HEK293 (cell line): ENCODE measurements around the gene SWT1.

Experiments used
- CTCF ChIA-PET: fragments of 350-600 bp; formaldehyde crosslinking; extraction: SDS; loops from one replicate; lab custom pipeline; 2021; ENCODE audit warnings: antibody characterized with exemption; lab: Yijun Ruan, JAX
- POLR2A ChIA-PET: fragments of 300-600 bp; formaldehyde crosslinking; extraction: SDS; loops from one replicate; lab custom pipeline; 2020; ENCODE audit warnings: antibody characterized with exemption, inconsistent platforms; lab: Yijun Ruan, JAX
- H3K27ac ChIP-seq: fragments of 200-500 bp; sonication (Bioruptor generic); 2 replicates; pipeline ENCODE4 v1.5.1; 2014; ENCODE audit warnings: low read depth, low read length, control low read depth, inconsistent platforms; ENCODE audit errors: extremely low read depth
- H3K36me3 ChIP-seq, 2 experiments: fragments of 200-500 bp in 1 of 2; sonication (Bioruptor generic) in 1 of 2; 1 replicate in 1 of 2; 2 replicates in 1 of 2; pipeline ENCODE4 v1.5.1; 2014 to 2017; ENCODE audit warnings: inconsistent platforms in 2 of 2, low read length in 2 of 2; ENCODE audit not compliant: control insufficient read depth in 2 of 2, insufficient read depth in 1 of 2
- H3K4me1 ChIP-seq: fragments of 200-500 bp; sonication (Bioruptor generic); 2 replicates; pipeline ENCODE4 v1.5.1; 2014; ENCODE audit warnings: mild to moderate bottlenecking, low read length, inconsistent platforms; ENCODE audit not compliant: control insufficient read depth, insufficient read depth
- H3K4me3 ChIP-seq: 2 replicates; pipeline ENCODE4 v1.5.1; 2011; ENCODE audit warnings: low read depth, mild to moderate bottlenecking, control low read depth, low read length, moderate library complexity
- H3K9me3 ChIP-seq: fragments of 200-500 bp; sonication (Bioruptor generic); 2 replicates; pipeline ENCODE4 v1.5.1; 2014; ENCODE audit warnings: low read depth, low read length, inconsistent platforms; ENCODE audit not compliant: control insufficient read depth, insufficient read depth
- ATF2 ChIP-seq: fragments of 450-650 bp; formaldehyde crosslinking; IDR thresholded peaks from 2 replicates; pipeline ENCODE4 v1.5.1; 2016; ENCODE audit warnings: missing biosample characterization, missing genetic modification characterization, low read depth
- PATZ1 ChIP-seq: fragments of 450-650 bp; formaldehyde crosslinking; IDR thresholded peaks from 2 replicates; pipeline ENCODE4 v1.5.1; 2016; ENCODE audit warnings: missing biosample characterization, missing genetic modification characterization
- PRDM1 ChIP-seq: fragments of 450-650 bp; formaldehyde crosslinking; IDR thresholded peaks from 2 replicates; pipeline ENCODE4; 2016; ENCODE audit warnings: missing biosample characterization, missing genetic modification characterization
- PRDM4 ChIP-seq: fragments of 450-650 bp; formaldehyde crosslinking; IDR thresholded peaks from 2 replicates; pipeline ENCODE4 v1.5.1; 2017; ENCODE audit warnings: missing biosample characterization, missing genetic modification characterization
- SALL2 ChIP-seq: fragments of 450-650 bp; formaldehyde crosslinking; IDR thresholded peaks from 2 replicates; pipeline ENCODE4 v1.5.0; 2017; ENCODE audit warnings: missing biosample characterization, mild to moderate bottlenecking, missing genetic modification characterization, borderline replicate concordance
- ZBTB1 ChIP-seq: fragments of 450-650 bp; formaldehyde crosslinking; IDR thresholded peaks from 2 replicates; pipeline ENCODE4 v1.5.1; 2016; ENCODE audit warnings: missing biosample characterization, missing genetic modification characterization
- ZNF155 ChIP-seq: fragments of 450-650 bp; formaldehyde crosslinking; IDR thresholded peaks from 2 replicates; pipeline ENCODE4 v1.5.1; 2016; ENCODE audit warnings: missing biosample characterization, missing genetic modification characterization
- ZNF362 ChIP-seq: fragments of 450-650 bp; formaldehyde crosslinking; IDR thresholded peaks from 2 replicates; pipeline ENCODE4 v1.5.1; 2016; ENCODE audit warnings: missing biosample characterization, missing genetic modification characterization
- ZNF366 ChIP-seq: fragments of 450-650 bp; formaldehyde crosslinking; conservative IDR thresholded peaks from 2 replicates; pipeline ENCODE4 v1.5.1; 2016; ENCODE audit warnings: missing biosample characterization, missing genetic modification characterization
- ZNF391 ChIP-seq: fragments of 450-650 bp; formaldehyde crosslinking; IDR thresholded peaks from 2 replicates; pipeline ENCODE4 v1.5.1; 2016; ENCODE audit warnings: low read depth, missing biosample characterization, missing genetic modification characterization, borderline replicate concordance
- ZNF514 ChIP-seq: fragments of 450-650 bp; formaldehyde crosslinking; IDR thresholded peaks from 2 replicates; pipeline ENCODE4 v1.5.1; 2016; ENCODE audit warnings: missing biosample characterization, missing genetic modification characterization
- ZNF571 ChIP-seq: fragments of 450-650 bp; formaldehyde crosslinking; IDR thresholded peaks from 2 replicates; pipeline ENCODE4 v1.5.0; 2017; ENCODE audit warnings: missing biosample characterization, missing genetic modification characterization
- ZNF580 ChIP-seq: fragments of 450-650 bp; formaldehyde crosslinking; IDR thresholded peaks from 2 replicates; pipeline ENCODE4 v1.5.1; 2016; ENCODE audit warnings: missing biosample characterization, missing genetic modification characterization
- ZNF843 ChIP-seq: fragments of 450-650 bp; formaldehyde crosslinking; IDR thresholded peaks from 2 replicates; pipeline ENCODE4 v1.5.1; 2016; ENCODE audit warnings: missing biosample characterization, missing genetic modification characterization

The SWT1 gene

GRCh38 chr1:185207170-185207569 lies 50.2 kb downstream of the SWT1 start:
- TF ChIP-seq ZBTB1 (tag by site-specific recombination) (no peak), ZNF366 (tag by site-specific recombination) (no peak), ZNF155 (no peak), ZNF580 (tag by site-specific recombination) (no peak), ZNF514 (no peak), ATF2 (tag by site-specific recombination) (no peak), PATZ1 (tag by site-specific recombination) (no peak)
- TF ChIP-seq, all 188 proteins: peak for 0
- Histone ChIP-seq H3K9me3 (no peaks in the 10 kb centered on the region), H3K4me1 (no peaks in the 10 kb centered on the region), H3K27ac (no peak overlapping the region), H3K36me3 (no peaks in the 10 kb centered on the region), H3K4me3 (no peak overlapping the region)
- ChIA-PET CTCF (no interaction called here), POLR2A (no interaction called here)

- ChIA-PET POLR2A (no interaction called here), CTCF (no interaction called here)
- H3K4me1 ChIP-seq, result no peaks in the 10 kb centered on the region
- H3K9me3 ChIP-seq, result no peaks in the 10 kb centered on the region
- TF ChIP-seq PRDM4 (tag by site-specific recombination), result no peak
- no peak for TF ChIP-seq ZNF391 (tag by site-specific recombination)
- no peak for TF ChIP-seq ZNF843
- no peak for TF ChIP-seq PRDM1 (tag by site-specific recombination)
- no peak for TF ChIP-seq ZNF580 (tag by site-specific recombination)
- no peak for TF ChIP-seq SALL2
- TF ChIP-seq ZNF571 (tag by site-specific recombination), result no peak
- TF ChIP-seq ZNF362 (tag by site-specific recombination), result no peak
- no peaks in the 10 kb centered on the region for H3K36me3 ChIP-seq
- H3K27ac ChIP-seq, result no peak overlapping the region
- no peak overlapping the region for H3K4me3 ChIP-seq
These were observed 51.1 kb downstream of the SWT1 start for GRCh38 chr1:185207980-185208602.
